Cerebellar nuclear complex (tissue), 1 donor: ENCODE data around the gene PTCH2.

Source experiments
- DNase-seq, 2 experiments: peaks; one replicate each; lab custom pipeline; 2025; lab: John Stamatoyannopoulos, UW

Gene PTCH2, protein sequence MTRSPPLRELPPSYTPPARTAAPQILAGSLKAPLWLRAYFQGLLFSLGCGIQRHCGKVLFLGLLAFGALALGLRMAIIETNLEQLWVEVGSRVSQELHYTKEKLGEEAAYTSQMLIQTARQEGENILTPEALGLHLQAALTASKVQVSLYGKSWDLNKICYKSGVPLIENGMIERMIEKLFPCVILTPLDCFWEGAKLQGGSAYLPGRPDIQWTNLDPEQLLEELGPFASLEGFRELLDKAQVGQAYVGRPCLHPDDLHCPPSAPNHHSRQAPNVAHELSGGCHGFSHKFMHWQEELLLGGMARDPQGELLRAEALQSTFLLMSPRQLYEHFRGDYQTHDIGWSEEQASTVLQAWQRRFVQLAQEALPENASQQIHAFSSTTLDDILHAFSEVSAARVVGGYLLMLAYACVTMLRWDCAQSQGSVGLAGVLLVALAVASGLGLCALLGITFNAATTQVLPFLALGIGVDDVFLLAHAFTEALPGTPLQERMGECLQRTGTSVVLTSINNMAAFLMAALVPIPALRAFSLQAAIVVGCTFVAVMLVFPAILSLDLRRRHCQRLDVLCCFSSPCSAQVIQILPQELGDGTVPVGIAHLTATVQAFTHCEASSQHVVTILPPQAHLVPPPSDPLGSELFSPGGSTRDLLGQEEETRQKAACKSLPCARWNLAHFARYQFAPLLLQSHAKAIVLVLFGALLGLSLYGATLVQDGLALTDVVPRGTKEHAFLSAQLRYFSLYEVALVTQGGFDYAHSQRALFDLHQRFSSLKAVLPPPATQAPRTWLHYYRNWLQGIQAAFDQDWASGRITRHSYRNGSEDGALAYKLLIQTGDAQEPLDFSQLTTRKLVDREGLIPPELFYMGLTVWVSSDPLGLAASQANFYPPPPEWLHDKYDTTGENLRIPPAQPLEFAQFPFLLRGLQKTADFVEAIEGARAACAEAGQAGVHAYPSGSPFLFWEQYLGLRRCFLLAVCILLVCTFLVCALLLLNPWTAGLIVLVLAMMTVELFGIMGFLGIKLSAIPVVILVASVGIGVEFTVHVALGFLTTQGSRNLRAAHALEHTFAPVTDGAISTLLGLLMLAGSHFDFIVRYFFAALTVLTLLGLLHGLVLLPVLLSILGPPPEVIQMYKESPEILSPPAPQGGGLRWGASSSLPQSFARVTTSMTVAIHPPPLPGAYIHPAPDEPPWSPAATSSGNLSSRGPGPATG

DNA sequence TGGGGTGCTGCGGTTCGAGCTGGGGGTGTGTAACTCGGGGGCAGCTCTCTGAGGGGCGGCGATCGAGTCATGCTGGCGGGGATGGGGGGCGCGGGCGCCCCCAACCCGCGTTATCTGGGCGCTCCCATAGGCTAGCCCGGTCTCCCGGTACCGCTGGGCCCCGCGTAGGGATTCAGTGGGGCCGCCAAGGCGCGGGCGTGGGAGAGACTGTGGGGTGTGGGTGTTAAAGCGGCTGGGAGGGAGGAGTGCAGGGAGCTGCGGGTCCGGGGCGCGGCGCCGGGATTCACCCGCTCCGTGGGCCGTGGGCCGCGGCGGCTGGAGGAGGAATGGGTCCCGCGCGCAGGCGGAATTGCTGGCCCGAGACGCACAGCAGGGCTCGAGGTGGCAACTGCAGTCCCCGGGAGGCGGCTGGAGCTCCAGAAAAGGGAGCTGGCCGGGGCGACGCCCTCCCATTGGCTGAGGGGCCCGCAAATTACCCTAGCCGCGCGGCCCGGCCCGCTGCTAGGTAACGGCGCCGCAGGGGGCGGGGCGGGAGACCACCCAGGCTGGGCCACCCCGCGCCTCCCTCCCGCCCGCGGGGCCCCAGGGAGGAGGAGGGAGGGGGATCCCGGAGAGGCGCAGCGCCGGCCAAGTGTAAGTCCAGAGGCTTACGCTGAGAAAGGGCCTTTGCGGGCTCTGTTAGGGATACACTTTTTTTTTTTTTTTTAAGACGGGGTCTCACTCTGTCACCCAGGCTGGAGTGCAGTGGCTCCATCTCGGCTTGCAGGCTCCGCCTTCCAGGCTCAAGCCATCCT, at the start of gene PTCH2:
Gene PTCH2, minus strand, starts transcription at position 392 of the 794 bp plus-strand sequence. Its CDS starts 321 bp downstream, at position 71.
- no peak for DNase-seq

DNA sequence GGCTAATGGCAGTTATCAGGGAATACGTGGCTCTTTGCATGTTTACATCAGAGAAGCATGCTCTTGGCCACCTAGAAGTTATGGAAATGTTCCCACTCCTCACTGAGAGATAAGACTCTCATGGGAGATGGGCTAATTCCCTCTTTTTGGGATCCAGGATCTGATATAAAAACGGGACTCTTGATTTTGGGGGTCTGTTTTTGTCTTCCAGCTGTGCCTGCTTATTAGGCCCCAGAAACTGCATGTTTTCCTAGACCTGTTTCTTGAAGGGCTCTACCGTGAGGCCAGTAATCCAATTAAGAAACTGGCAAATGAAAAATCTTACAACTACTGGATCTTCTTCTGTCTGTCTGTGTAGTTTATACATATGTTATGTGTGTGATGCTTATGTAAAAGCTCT, 47.0 kb upstream of the PTCH2 start:
- DNase-seq = no peak

DNA sequence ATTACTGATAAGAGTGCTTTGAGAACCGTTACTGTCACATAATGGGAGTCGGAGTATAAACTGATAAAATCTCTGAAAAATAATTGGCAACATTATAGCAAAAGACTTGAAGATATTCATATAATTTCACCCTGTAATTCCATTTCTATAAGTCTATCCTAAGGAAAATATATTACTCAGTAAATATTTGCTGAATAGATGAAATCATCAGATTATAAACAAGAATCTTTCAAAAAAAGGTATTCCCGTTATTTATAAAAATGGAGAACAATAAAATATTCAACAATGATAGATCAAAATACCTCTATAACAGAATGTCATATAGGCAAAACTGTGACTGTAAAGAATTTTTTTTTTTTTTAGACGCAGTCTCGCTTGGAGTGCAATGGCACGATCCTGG, 42.4 kb upstream of the PTCH2 start:
- DNase-seq = no peak

DNA sequence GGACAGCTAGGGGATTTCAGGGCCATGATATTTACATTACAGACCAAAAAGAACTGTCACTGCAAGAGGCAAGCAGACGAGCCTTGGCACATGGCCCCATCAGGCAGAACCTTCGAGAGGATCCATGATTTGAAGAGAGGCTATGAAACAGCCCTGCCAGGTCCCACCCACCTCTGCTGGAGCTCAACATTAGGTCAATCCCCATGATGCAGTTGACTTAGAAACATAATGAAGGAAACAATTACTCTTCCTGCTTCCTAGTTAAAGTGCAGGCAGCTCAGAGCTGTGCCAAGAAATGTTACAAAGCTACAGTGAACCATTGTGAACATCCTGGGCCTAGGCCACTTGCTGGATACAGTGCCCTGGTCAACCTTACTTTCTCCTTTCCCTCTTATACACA, 41.7 kb upstream of the PTCH2 start:
- DNase-seq = no peak

DNA sequence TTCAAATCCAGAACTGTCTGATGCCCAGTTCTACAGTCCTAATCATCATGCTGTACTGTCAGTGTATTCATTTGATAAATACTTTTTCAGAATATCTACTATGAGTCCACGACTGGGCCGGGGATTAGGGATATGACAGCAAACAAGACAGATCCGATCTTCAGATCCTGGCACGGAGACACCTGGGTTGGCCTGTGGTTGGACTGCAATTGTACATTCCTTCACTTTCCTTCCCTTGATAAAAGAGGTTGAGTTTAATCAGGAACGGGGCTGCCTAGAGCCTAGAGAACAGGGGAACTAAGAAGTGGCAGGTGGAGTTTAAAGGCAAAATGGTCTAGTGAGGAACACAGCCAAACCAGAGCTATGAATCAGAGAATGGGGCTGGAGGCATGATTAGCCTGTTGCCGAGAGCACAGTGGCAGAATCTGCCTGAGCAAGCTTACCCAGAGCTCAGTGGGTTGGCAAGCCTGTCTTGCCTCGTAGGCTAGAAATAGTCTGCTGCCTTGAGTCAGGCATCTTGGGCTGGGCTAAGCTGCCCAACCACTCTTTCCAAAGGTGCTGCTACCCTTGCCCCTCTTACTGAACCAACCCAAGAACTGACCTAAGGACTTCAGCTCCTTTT, 38.1 kb upstream of the PTCH2 start:
- DNase-seq = no peak

DNA sequence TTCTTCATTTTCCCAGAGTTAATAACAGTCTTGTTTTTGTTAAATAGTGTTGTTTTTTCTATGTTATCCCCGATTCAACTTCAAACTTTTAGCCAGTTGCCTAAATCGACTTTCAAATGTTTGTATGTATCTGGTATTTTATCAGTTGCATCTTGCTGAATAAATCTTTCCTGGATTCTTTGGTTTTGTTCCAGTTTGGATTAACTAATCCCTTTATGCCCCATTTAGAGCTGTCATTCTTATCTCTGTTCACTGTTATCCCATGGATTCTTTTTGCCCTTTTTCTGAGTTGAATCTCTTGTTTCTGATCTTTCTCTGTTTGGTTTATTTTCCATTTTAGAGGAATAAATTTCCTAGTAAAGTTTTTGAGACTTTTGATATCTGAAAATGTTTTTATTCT, 31.1 kb upstream of the PTCH2 start:
- DNase-seq = no peak

DNA sequence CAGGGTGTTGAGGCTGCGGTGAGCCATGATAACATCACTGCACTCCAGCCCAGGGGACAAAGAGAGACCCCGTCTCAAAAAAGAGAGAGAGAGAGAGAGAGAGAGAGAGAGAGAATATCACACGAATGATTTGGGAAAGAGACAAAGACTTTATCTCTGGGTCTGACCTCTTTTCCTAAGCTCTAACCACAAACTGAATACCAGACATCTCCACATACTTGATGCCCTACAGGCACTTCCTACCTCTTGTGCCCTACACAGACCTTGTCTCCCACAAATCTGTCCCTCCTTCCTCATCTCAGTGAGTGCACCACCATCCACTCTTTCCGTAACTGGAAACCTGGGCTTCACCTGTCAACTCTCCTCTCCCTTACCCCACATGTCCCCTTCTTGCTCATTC, 27.0 kb upstream of the PTCH2 start:
- no peak for DNase-seq

DNA sequence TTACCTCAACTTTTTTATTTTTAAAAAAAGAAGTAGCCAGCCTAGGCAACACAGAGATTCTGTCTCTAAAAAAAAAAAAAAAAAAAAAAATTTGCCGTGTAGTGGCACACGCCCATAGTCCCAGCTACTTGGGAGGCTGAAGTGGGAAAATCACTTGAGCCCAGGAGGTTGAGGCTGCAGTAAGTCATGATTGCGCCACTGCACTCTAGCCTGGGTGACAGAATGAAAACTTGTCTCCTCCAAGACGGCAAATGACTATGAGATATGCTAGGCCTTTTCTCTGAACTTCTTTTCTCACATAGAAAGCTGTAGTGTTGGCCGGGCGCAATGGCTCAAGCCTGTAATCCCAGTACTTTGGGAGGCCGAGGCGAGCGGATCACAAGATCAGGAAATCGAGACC, 24.7 kb upstream of the PTCH2 start:
- DNase-seq = no peak

DNA sequence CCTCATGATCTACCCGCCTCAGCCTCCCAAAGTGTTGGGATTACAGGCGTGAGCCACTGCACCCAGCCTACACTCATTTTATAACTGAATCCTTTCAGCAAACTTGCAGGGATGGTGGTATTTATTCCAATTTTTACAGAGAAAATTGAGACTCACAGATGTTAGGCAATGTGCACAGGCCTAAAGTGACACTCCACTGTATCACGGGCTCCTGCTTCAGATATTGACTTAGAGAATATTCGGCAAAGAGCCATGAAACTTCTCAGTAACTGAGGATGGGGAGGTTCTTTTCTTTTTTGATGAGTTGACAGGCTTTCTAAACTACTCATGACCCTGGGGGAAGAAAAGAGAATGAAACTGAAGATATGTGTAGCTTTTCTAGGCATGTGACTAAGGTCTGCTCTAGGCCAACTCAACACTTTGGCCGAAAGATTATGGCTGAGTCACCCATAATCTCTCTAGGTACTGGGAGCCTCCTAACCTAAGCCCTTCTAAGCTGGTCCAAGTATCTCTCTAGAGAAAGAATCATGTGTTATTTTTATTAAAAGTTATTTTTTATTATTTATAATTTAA, 19.9 kb upstream of the PTCH2 start:
- no peak for DNase-seq

DNA sequence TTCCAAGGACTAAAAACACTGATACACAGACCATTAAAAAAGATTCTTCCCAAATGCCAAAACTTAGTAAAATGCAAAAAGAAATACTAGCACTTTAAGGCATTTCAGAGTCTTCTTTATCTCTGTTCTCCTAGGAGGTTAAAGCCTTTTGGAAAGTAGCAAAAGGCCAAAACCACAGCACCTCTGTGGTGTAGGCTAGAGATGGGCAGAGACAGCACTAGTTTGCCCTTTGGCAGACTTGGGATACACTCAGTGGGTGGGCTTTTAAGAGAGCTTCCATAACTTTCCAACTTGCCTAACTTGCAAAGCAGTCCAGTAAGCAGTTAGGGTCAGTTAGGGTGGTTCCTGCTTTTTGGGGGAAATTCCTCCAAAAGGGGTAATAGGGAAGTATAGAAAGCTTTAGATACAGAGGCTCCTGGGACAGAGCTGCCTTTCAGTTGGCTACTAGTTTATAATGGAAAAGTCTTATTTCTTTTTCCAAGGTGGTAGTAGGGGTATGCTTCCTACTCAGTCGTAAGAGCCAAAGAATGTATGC, 17.9 kb upstream of the PTCH2 start:
- no peak for DNase-seq

DNA sequence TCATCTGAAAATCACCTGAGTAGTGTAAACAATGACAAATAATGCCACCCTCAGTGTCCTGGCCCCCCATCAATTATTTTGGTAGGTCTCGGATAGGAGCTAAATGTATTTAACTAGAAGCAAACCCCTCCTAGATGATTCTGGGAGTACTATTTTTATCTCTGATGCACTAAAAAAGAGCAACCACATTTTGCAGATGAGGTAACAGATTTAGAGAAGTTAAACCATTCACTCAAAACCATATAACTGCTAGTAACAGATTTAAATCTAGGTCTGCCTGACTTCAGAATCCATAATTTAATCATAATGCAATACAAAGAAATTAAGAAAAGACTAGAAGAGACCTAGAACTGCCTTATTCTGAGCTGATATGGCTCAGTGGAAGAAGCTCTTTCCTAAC, 17.3 kb upstream of the PTCH2 start:
- DNase-seq = no peak

DNA sequence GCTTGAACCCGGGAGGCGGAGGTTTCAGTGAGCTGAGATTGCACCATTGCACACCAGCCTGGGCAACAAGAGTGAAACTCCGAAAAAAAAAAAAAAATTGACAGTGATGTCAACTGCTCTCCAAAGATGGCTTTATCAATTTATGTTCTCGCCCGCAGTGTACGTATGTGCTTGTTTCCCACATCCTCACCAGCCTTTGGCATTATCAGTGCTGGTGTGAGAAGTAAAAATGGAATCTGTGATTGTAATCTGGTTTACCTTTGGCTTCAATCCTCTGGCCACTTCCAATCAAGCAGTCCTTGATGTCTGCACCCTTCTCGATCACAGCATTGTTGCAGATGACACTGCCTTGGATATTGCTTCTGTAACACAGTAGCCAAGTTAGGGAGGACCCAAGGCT, 14.4 kb upstream of the PTCH2 start:
- no peak for DNase-seq

DNA sequence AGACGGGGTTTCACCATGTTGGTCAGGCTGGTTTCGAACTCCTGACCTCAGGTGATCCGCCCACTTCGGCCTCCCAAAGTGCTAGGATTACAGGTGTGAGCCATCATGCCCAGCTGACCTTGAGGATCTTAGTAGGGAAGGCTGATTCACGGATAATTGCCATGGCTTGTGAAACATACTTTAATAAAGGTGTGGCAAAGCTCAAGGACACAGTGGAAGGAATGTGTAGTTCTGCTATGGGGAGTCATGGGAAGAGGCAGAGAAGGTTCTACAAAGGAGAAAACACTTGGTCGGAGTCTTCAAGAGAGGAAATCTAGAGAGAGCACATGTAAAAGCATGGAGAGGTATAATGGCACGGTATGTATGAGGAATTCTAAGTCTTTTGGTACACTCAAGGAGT, 12.7 kb upstream of the PTCH2 start:
- DNase-seq = no peak

DNA sequence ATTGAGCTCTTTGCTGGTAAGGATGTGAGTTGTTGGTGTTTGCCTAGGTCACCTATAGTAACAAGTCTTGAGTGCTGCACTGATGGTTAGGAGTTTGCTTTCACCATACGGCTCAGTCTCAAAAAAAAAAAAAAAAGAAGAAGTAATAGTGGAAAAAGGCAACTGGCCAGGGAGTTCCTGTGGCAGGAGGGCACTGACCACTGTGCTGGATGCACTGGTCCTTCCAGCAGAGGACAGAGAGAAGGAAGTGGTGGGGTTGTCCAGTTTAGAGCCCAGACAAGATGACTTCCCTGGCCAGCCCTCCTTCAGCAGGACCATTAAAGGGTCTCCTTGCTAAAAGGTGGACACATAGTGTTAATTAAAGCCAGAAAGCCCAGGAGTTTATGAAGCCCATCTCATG, 11.9 kb upstream of the PTCH2 start:
- DNase-seq = no peak

DNA sequence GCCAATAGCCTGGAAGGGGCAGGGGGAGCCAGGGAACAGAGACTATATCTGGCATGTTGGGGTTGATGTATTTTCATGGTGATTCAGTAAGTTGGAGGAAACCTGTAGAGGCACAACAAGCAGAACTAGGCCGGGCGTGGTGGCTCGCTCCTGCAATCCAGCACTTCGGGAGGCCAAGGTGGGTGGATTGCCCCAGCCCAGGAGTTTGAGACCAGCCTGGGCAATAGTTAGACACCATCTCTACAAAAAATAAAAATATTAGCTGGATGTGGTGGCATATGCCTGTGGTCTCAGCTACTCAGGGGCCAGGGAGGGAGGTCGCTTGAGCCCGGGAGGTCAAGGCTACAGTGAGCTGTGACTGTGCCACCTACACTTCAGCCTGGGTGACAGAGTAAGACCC, 10.1 kb upstream of the PTCH2 start:
- DNase-seq = no peak

DNA sequence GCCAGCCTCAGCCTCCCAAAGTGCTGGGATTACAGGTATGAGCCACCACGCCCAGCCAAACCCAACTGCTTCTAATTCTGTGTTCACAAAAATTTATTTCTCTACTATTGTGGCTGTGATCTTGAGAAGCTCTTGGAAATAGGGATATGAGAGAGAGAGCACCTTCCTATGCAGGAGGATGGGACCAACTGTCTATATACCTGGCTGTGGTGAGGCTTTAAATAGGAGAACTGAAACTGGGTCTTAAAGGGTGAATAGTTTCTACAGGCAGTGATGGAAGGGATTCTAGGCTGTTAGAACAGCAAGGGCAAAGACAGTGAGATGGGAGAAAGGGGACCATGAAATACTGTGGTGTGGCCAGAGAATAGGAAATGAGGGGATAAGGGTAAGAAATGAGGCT, 8.3 kb upstream of the PTCH2 start:
- no peak for DNase-seq

DNA sequence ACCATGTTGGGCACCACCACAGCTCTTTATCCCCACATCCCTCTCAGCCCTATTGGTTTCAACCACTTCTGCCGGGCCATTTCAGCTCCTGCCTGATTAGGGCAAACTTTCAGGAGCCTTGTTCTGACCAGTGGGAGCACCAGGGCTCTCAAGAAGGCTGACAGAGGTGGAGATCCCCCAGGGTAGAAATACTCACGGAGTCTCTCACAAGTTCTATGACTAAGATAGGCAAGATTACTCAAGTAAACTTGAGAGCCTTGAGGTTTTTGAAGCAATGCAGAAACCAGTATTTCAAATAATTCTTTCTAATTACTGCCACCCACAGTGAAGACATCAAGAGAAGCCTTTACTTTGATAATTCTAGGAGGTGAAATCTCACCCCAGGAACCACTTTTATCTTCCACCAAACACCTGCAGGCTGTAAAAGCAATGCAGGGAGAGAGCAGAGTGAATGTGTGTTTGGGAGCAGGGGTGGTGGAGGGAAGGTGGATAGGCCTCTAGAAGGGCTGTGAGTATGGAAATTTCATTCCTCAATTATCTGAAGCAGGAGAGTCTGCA, 6.6 kb upstream of the PTCH2 start:
- no peak for DNase-seq

DNA sequence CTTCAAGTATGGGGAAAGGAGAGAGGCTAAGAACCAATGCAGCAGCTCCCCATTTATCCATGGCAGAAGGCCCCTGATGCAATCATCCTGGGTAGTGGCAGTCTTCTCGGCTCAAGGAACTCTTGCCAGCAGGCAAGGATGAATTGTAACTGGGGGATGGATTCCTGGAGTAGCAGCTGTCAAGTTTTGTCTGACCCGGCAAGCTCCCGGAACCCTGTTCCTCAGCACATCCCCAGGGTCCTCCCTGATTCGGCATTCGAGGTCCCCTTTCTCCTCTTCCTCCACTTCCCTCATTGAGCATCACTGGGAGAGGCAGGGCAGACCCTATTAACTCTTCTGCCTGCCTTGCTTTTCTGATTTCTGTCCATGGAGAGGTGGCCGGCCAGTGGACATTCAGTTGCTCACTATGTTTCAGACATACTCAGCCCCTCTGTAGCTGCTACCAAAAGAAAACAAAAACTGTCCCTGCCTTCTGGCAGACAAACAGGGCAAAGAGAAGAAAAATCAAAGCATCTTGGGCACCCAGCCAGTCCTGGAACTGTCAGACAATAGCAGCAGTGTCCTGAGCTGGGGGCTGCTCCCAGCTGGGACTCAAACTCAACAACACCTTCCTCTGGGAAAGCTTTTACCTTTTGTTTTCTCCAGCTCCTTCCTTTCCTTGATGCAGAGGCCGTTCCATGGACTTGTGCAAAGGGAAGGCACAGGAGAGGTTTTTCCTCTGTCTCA, 5.6 kb upstream of the PTCH2 start:
- DNase-seq = no peak

DNA sequence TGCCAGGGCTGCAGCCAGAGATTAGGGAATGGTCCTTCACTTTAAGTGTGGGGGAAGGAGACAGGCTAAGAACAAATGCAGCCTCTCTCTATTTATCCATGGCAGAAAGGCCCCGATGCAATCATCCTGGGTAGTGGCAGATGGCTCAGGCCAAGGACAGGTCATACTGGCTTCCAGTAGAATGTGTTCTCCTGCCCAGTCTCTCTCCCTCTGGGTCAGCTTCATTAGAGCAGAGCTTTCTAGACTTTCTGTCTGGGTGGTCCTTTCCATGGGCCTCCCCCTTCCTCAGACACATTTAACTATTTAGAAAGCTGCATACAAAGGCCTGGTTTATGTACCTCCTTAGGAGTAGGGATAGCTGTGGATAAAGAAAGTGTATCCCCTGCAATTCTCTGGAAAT, 4.8 kb upstream of the PTCH2 start:
- DNase-seq = no peak

DNA sequence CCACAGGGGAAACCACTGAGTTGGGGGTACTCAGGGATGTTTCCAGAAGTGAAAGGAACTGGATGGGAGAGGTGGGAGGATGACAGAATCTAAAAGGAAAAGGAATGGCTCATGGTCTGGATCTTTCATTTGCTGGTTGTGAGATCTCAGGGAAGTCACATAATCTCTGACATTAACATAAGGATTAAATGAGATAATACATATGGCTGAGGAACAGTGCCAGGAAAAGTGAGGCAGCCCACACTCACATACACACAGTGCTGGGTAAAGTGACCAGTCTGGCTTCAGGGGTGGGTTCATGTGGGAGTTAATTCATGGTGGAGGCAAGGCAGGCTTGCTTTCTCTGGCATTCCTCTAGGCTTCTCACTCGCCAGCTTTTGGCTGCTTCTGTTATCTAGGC, 3.9 kb upstream of the PTCH2 start:
- DNase-seq = no peak
